Measurements from ENCODE around the gene LYRM4.
"Not testable (repeated sequence)": the region's sequence is repeated elsewhere in the genome, so short reads cannot be mapped to it uniquely, and the experiment has no call there.

The LYRM4 gene

GRCh38 chr6:5083813-5084359, 176.9 kb downstream of the LYRM4 start:
- no peak for DNase-seq

GRCh38 chr6:5083307-5083583, 177.5 kb downstream of the LYRM4 start:
- no peak for DNase-seq

- peak in 2 of 56 donors; percentile 9 to 16 for DNase-seq
These were observed 178.1 kb downstream of the LYRM4 start for GRCh38 chr6:5082487-5083306.

- no peak for DNase-seq
These were observed 178.8 kb downstream of the LYRM4 start for GRCh38 chr6:5081955-5082354.

- DNase-seq: no peak
These were observed 179.6 kb downstream of the LYRM4 start for GRCh38 chr6:5081182-5081581.

GRCh38 chr6:5080574-5080973, 180.2 kb downstream of the LYRM4 start:
- DNase-seq: no peak

- no peak for DNase-seq
These were observed 181.1 kb downstream of the LYRM4 start for GRCh38 chr6:5079692-5080091.

- no peak for DNase-seq
These were observed 182.6 kb downstream of the LYRM4 start for GRCh38 chr6:5078121-5078669.

GRCh38 chr6:5076931-5077330, 183.8 kb downstream of the LYRM4 start:
- no peak for DNase-seq

GRCh38 chr6:5073992-5074391, 186.8 kb downstream of the LYRM4 start:
- DNase-seq: no peak

GRCh38 chr6:5072440-5072839, 188.3 kb downstream of the LYRM4 start:
- no peak for DNase-seq

- no peak for DNase-seq
These were observed 189.5 kb downstream of the LYRM4 start for GRCh38 chr6:5071216-5071615.

GRCh38 chr6:5068153-5068751, 192.5 kb downstream of the LYRM4 start:
- no peak for DNase-seq

GRCh38 chr6:5067305-5067704, 193.4 kb downstream of the LYRM4 start:
- DNase-seq: no peak

- DNase-seq: no peak
These were observed 194.2 kb downstream of the LYRM4 start for GRCh38 chr6:5066456-5067093.

- no peak for DNase-seq
These were observed 197.1 kb downstream of the LYRM4 start for GRCh38 chr6:5063617-5064016.

- no peak for DNase-seq
These were observed 199.6 kb downstream of the LYRM4 start for GRCh38 chr6:5061152-5061551.

GRCh38 chr6:5060439-5060838, 200.3 kb downstream of the LYRM4 start:
- DNase-seq: not testable (repeated sequence)

- no peak for DNase-seq
These were observed 201.5 kb downstream of the LYRM4 start for GRCh38 chr6:5059036-5059896.
